GDM1 (cell line): ENCODE measurements around the gene HLA-A.

ENCODE experiments used
- DNase-seq: peaks from one replicate; lab custom pipeline; 2025; lab: John Stamatoyannopoulos, UW

HLA-A gene

GRCh38 chr6:29990931-29991330 is 48.6 kb downstream of the HLA-A start:
- no peak for DNase-seq

- DNase-seq: no peak
Measured at GRCh38 chr6:29992807-29993206, 50.5 kb downstream of the HLA-A start.

- DNase-seq: no peak
Measured at GRCh38 chr6:29994826-29995225, 52.5 kb downstream of the HLA-A start.

GRCh38 chr6:29995340-29995777 is 53.0 kb downstream of the HLA-A start:
- DNase-seq: no peak
